ENCODE measurements around the gene KLHDC3.
A peak's percentile ranks its signal among the peaks of the same experiment; 100 is the strongest.

KLHDC3 gene

GRCh38 chr6:43013843-43014433 is at the start of gene KLHDC3, which contains the start of gene MEA1:
TSS of gene KLHDC3 (plus strand) at chr6:43014249. CDS start at chr6:43017193, 2,944 bp downstream.
TSS of gene MEA1 (minus strand) at chr6:43013946. CDS start at chr6:43013813, 133 bp downstream.
- no peaks in the 10 kb centered on the region for H3K36me3 ChIP-seq (ENCODE audit: control insufficient read depth, insufficient read depth, low read length)

GRCh38 chr6:42966571-42966970 is 47.5 kb upstream of the KLHDC3 start:
- Histone ChIP-seq H3K9ac (no peak overlapping the region), H3K36me3 (ENCODE audit: control insufficient read depth, insufficient read depth, low read length) (no peaks in the 10 kb centered on the region), H3K27me3 (ENCODE audit: control insufficient read depth, insufficient read depth, low read length) (no peaks in the 10 kb centered on the region), H2AFZ (no peak overlapping the region), H3K9me3 (ENCODE audit: control insufficient read depth, low read length) (no peaks in the 10 kb centered on the region), H3K4me3 (ENCODE audit: low read depth, low read length) (no peak overlapping the region), H3K4me1 (no peaks in the 10 kb centered on the region), H3K27ac (no peak overlapping the region), H3K4me2 (ENCODE audit: low read length) (no peak overlapping the region), H3K79me2 (no peaks in the 10 kb centered on the region)
- no peak for TF ChIP-seq CTCF (IDR thresholded peaks at IDR 0.05)

More at GRCh38 chr6:43013843-43014433, at the start of gene KLHDC3, which contains the start of gene MEA1:
- peaks cover 34% of the 10 kb centered on the region for H3K79me2 ChIP-seq
- no peaks in the 10 kb centered on the region for H3K9me3 ChIP-seq (ENCODE audit: control insufficient read depth, low read length)
- H3K4me2 ChIP-seq (ENCODE audit: low read length) = peak within 1 kb of the TSS; percentile 81
- no peak for TF ChIP-seq CTCF (IDR thresholded peaks at IDR 0.05)
- H3K9ac ChIP-seq = peak within 1 kb of the TSS; percentile 54
- no peaks in the 10 kb centered on the region for H3K27me3 ChIP-seq (ENCODE audit: control insufficient read depth, insufficient read depth, low read length)
- peak within 1 kb of the TSS; percentile 97 for H2AFZ ChIP-seq
- H3K4me1 ChIP-seq = peaks cover 18% of the 10 kb centered on the region
- peak within 1 kb of the TSS; percentile 79 for H3K4me3 ChIP-seq (ENCODE audit: low read depth, low read length)
- H3K27ac ChIP-seq = peak within 1 kb of the TSS; percentile 72

GRCh38 chr6:42967228-42967627 is 46.8 kb upstream of the KLHDC3 start:
- Histone ChIP-seq H3K27me3 (ENCODE audit: control insufficient read depth, insufficient read depth, low read length) (no peaks in the 10 kb centered on the region), H3K4me1 (no peaks in the 10 kb centered on the region), H3K4me3 (ENCODE audit: low read depth, low read length) (no peak overlapping the region), H3K27ac (no peak overlapping the region), H3K9me3 (ENCODE audit: control insufficient read depth, low read length) (no peaks in the 10 kb centered on the region), H3K79me2 (no peaks in the 10 kb centered on the region), H3K9ac (no peak overlapping the region), H2AFZ (no peak overlapping the region), H3K36me3 (ENCODE audit: control insufficient read depth, insufficient read depth, low read length) (no peaks in the 10 kb centered on the region), H3K4me2 (ENCODE audit: low read length) (no peak overlapping the region)
- TF ChIP-seq CTCF (IDR thresholded peaks at IDR 0.05) = no peak

- Histone ChIP-seq H2AFZ (no peak overlapping the region), H3K4me2 (ENCODE audit: low read length) (no peak overlapping the region), H3K36me3 (ENCODE audit: control insufficient read depth, insufficient read depth, low read length) (no peaks in the 10 kb centered on the region), H3K9ac (no peak overlapping the region), H3K4me3 (ENCODE audit: low read depth, low read length) (no peak overlapping the region), H3K9me3 (ENCODE audit: control insufficient read depth, low read length) (no peaks in the 10 kb centered on the region), H3K27me3 (ENCODE audit: control insufficient read depth, insufficient read depth, low read length) (no peaks in the 10 kb centered on the region), H3K4me1 (no peaks in the 10 kb centered on the region), H3K79me2 (no peaks in the 10 kb centered on the region), H3K27ac (no peak overlapping the region)
- no peak for TF ChIP-seq CTCF (IDR thresholded peaks at IDR 0.05)
Observed at GRCh38 chr6:42968126-42968701, 45.8 kb upstream of the KLHDC3 start.

GRCh38 chr6:42968783-42969182 is 45.3 kb upstream of the KLHDC3 start:
- H3K9ac ChIP-seq = no peak overlapping the region
- no peak overlapping the region for H3K4me3 ChIP-seq (ENCODE audit: low read depth, low read length)
- no peak overlapping the region for H2AFZ ChIP-seq
- no peak overlapping the region for H3K27ac ChIP-seq
- H3K4me2 ChIP-seq (ENCODE audit: low read length) = no peak overlapping the region
- no peaks in the 10 kb centered on the region for H3K4me1 ChIP-seq
- H3K36me3 ChIP-seq (ENCODE audit: control insufficient read depth, insufficient read depth, low read length) = no peaks in the 10 kb centered on the region
- H3K27me3 ChIP-seq (ENCODE audit: control insufficient read depth, insufficient read depth, low read length) = no peaks in the 10 kb centered on the region
- no peaks in the 10 kb centered on the region for H3K79me2 ChIP-seq
- H3K9me3 ChIP-seq (ENCODE audit: control insufficient read depth, low read length) = no peaks in the 10 kb centered on the region
- TF ChIP-seq CTCF (IDR thresholded peaks at IDR 0.05) = no peak

All from parathyroid adenoma (tissue), 2 donors.